GM18867 (cell line): ENCODE results near the gene CRACR2A.

ENCODE experiments used
- ATAC-seq: cut with Tn5 transposase; IDR thresholded peaks from one replicate; pipeline ENCODE4 v1.9.1; 2021; ENCODE audit warnings: mild to moderate bottlenecking, moderate library complexity; ENCODE audit not compliant: unreplicated experiment

The CRACR2A gene

GRCh38 chr12:3600039-3600720 is 152.7 kb downstream of the CRACR2A start:
- ATAC-seq = no peak

GRCh38 chr12:3598896-3599860 is 153.7 kb downstream of the CRACR2A start:
- ATAC-seq = no peak

- ATAC-seq = no peak
These were observed 155.2 kb downstream of the CRACR2A start for GRCh38 chr12:3597526-3598210.

- ATAC-seq = no peak
These were observed 156.1 kb downstream of the CRACR2A start for GRCh38 chr12:3596703-3597415.

DNA sequence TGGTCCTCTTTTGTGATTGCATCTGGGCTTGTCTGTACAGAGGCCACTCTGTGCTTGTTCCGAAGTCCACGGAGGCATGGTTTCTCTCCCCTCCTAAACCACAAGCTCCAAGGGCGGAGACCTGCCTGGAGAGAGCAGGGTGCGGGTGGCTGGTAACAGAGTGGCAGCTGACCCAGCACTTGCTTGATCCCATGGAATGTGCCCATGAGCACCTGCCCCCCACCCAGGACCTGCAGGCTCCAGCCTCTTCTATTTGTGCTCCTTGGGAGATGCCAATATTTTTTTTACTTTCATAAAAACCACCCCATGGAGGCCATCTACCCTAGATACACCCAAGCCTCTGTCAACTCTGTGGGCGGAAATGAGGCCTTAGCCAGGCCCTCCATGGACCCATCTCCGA is 157.2 kb downstream of the CRACR2A start:
- no peak for ATAC-seq

- no peak for ATAC-seq
These were observed 157.9 kb downstream of the CRACR2A start for GRCh38 chr12:3594966-3595365.

DNA sequence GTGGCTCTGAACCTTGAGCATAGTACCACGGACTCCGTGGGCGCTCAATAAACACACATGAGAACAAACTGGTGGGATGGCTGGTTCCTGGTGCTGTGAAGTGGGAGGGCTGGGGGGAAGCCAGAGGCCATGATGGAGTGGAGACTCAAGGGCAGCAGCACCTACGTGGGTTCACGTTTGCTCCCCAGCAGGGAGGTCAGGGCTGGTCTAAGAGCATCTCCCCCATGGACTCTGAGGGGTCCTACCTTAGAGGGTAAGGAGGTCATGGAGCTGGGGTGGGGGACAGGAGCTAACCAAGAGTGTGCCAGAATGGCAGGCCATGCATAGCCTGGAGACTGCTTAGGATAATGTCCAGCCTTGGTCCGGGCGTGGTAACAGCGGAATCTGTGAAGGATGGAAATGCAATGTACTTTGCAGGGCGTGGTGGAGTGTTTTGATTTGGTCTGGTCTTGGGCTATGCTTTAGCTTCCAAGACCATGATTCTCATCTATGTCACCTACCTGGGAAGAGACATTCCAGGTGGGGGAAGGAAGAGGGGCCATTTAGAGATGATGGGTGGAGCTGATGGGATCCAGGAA is 158.9 kb downstream of the CRACR2A start:
- no peak for ATAC-seq

- no peak for ATAC-seq
These were observed 159.9 kb downstream of the CRACR2A start for GRCh38 chr12:3592856-3593625.

DNA sequence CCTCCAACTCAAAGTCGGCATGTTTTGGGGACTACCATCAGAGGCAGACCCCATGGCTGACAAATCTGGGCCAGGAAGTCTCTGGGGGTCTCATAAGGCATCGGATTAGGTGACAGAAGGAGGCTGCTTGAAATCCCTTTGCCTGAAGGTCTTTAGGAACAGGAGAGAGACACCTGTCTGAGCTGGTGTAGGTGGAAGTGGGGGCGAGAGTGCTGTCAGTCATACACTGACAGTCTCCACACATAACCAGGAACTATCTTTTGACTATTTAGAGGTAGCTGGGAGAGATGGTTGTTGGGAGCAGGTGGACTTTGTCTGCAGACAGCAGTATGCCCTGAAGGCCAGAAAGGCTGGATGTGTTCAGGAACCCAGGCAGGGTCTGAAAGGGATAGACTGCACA is 163.2 kb downstream of the CRACR2A start:
- ATAC-seq = no peak

DNA sequence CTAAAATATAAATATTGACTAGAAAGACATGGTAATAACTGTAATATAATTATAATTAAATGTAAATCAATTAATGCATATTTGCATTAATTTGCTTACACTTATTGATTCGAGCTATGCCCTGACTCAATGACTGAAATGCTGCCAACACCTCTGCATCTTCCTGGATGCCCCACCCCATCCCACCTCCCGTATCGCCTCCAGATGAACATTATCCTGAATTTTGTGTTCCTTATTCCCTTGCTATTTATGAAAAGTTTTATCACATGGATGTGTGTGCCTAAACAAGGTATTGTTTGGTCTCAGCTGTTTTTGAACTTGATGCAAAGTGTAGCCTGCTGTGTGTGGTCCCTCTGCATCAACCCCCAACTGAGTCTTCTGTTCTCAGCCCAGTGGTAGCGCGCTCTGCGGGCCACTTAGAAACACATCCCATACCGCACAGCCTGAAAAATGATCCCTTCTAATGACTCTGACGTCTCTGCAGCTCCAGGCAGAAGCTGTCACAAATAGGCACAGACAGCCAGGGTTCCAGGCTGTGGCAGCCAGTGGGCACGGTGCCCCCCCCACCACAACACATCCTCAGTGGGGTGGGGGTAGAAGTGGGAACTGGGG is 165.4 kb downstream of the CRACR2A start:
- no peak for ATAC-seq

DNA sequence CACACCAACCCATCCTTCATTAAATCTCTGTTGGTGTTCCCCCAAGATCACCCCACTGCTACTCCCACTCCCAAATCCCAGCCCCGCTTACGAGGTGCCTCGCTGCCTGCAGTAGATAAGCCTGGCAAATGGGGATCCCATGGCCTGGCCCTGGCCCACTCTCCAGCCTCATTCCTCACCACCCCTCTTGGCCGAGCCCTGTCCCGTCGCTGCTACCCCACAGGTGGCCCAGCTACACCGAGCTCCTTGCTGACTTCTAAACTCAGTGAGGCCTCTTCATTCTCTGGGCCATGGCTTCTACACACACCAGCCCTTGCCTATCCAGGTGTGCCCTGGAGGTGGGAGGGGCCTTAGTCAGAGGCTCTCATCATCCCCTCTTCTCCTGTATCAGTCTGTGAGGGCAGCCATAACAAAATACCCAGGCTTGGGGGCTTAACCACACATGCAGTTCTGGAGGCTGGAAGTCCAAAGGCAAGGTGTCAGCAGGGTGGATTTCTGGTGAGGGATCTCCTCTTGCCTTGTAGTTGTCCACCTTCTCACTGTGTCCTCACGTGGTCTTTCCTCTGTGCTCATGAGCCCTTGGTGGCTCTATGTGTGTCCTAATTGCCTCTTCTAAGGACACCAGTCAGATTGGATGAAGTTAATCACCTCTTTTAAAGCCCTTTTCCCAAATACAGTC is 169.1 kb downstream of the CRACR2A start:
- no peak for ATAC-seq

DNA sequence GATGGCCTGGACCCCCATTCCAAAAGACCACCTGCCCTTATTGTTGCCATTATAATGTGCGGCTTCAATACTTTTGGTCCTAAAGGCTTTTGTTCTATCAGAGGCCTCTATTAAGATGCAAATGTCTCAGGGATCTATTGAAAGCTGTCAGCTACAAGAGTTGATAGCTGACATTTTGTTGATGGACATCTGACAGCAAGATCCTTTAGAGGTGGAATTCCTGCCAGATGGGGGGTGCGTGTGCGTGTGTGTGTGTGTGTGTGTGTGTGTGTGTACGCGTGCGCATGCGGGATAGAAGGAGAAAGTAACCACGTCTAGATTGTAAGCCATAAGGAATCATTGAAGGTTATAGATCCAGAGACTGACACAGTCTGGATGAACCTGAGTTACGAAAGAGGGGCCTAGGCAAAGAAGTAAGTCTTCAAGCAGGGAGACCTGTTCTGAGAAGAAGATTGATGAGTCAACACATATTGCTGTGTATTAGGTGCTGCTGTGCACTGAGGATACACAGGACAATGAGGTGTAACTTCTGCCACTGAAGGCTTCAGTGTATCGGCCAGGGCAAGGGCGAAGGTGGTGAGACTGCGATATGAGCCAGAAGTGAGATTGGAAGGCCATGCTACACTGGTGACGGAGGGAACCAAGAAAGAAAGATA is 172.7 kb downstream of the CRACR2A start:
- ATAC-seq = no peak

DNA sequence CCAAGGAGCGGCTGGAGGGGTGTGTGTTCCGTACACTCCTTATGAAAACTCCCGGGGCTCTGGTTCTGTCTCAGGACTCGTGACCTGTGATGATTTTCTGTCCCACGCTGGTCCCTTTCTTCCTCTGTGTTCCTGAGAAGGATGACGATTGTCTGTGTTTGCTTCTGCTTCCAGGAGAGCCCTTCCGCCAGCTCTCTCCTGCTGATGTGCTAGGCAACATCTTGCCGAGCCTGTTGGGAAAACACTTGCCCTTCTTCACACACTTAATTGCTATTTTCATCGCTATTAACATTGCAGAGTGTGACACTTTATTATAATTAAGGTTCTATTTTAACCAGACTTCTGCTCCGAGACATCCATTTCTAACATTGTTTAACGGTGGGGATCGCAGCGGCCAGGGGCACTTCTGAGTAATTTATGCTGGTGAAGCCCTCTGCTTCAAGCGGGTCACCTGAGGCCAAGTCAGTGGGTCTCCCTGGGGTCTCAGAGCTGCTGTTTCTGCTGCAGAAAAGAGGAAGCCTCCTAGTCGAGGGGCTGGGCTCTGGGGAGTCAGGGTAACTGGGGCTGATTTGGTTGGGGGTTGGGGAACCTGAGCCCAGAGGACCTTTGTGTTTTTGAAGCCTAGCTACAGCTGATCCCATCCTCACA is 173.3 kb downstream of the CRACR2A start:
- no peak for ATAC-seq

GRCh38 chr12:3578557-3578956 is 174.4 kb downstream of the CRACR2A start:
- ATAC-seq = no peak

- ATAC-seq = no peak
These were observed 176.0 kb downstream of the CRACR2A start for GRCh38 chr12:3576891-3577290.

DNA sequence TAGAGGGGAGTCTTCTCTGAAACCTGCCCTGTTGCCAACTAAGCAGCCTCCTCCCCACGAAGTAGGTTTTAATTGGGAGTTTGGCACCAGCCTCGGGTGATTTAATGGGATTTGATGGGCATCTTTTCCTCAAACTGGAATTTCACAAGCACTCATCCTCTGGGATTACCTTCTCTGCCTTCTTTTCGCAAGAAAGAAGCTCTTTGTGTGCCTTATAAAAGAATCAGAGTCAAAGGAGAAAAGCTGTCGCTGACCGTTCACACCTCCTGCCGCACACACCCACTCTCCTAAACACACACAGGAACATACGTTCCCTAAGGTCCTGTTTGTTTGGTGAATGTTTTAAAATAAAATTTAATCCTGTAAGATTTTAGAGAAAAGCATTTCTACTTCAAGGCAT is 177.9 kb downstream of the CRACR2A start:
- ATAC-seq = no peak

GRCh38 chr12:3572560-3572959 is 180.3 kb downstream of the CRACR2A start:
- no peak for ATAC-seq

GRCh38 chr12:3571724-3572123 is 181.2 kb downstream of the CRACR2A start:
- no peak for ATAC-seq
